Brain microvascular endothelial cell (primary cell): ENCODE results near the gene MCF2.
A peak's percentile ranks its signal among the peaks of the same experiment; 100 is the strongest.

Source experiments
- DNase-seq: peaks from one replicate; pipeline ENCODE4 v3.0.0-alpha.2; 2020
- H3K27ac ChIP-seq: fragments of 250-450 bp; sonication (Bioruptor Pico); 2 replicates; pipeline ENCODE4 v1.5.1; 2020; ENCODE audit warnings: mild to moderate bottlenecking, moderate library complexity
- H3K27me3 ChIP-seq: fragments of 250-450 bp; sonication (Bioruptor Pico); replicated peaks from 2 replicates; pipeline ENCODE4 v1.5.1; 2020; ENCODE audit warnings: mild to moderate bottlenecking
- H3K36me3 ChIP-seq: fragments of 250-450 bp; sonication (Bioruptor Pico); replicated peaks from 2 replicates; pipeline ENCODE4 v1.5.1; 2020; ENCODE audit warnings: mild to moderate bottlenecking
- H3K4me3 ChIP-seq: 2 replicates; pipeline ENCODE4 v1.5.1; 2011; ENCODE audit warnings: low read depth, mild to moderate bottlenecking, control low read depth, low read length, moderate library complexity
- CTCF ChIP-seq: IDR thresholded peaks from 2 replicates; pipeline ENCODE4 v1.5.1; 2011; ENCODE audit warnings: low read depth, mild to moderate bottlenecking, moderate library complexity, low read length, control low read depth, inconsistent platforms; ENCODE audit errors: missing control alignments
- in situ Hi-C: cut with HindIII; loops from 2 replicates; pipeline ENCODE4 v1.10.0; 2017; ENCODE audit warnings: low sequenced_read_pairs, low pct_ligation_motif_present

The MCF2 gene

GRCh38 chrX:139560221-139560620 is 147.7 kb downstream of the MCF2 start:
- in situ Hi-C loops, result no loop called here
- no peaks in the 10 kb centered on the region for H3K36me3 ChIP-seq
- no peaks in the 10 kb centered on the region for H3K27me3 ChIP-seq
- no peak overlapping the region for H3K4me3 ChIP-seq
- TF ChIP-seq CTCF, result no peak
- DNase-seq, result no peak
- no peak overlapping the region for H3K27ac ChIP-seq

GRCh38 chrX:139559383-139560042 is 148.5 kb downstream of the MCF2 start:
- in situ Hi-C loops, result no loop called here
- TF ChIP-seq CTCF, result peak; percentile 51
- Histone ChIP-seq H3K27me3 (no peaks in the 10 kb centered on the region), H3K27ac (no peak overlapping the region), H3K4me3 (no peak overlapping the region), H3K36me3 (no peaks in the 10 kb centered on the region)
- peak; percentile 16 for DNase-seq

- in situ Hi-C loops, result no loop called here
- no peak for TF ChIP-seq CTCF
- no peak for DNase-seq
- no peak overlapping the region for H3K27ac ChIP-seq
- no peak overlapping the region for H3K4me3 ChIP-seq
- no peaks in the 10 kb centered on the region for H3K27me3 ChIP-seq
- H3K36me3 ChIP-seq, result no peaks in the 10 kb centered on the region
These were observed 152.8 kb downstream of the MCF2 start for GRCh38 chrX:139554991-139555675.

GRCh38 chrX:139554376-139554775 is 153.6 kb downstream of the MCF2 start:
- Histone ChIP-seq H3K36me3 (no peaks in the 10 kb centered on the region), H3K27ac (no peak overlapping the region), H3K27me3 (no peaks in the 10 kb centered on the region), H3K4me3 (no peak overlapping the region)
- DNase-seq, result no peak
- TF ChIP-seq CTCF, result no peak
- in situ Hi-C loops, result no loop called here

GRCh38 chrX:139544591-139544990 is 163.4 kb downstream of the MCF2 start:
- DNase-seq, result no peak
- Histone ChIP-seq H3K4me3 (no peak overlapping the region), H3K36me3 (no peaks in the 10 kb centered on the region), H3K27me3 (no peaks in the 10 kb centered on the region), H3K27ac (no peak overlapping the region)
- in situ Hi-C loops, result no loop called here
- no peak for TF ChIP-seq CTCF

- no peak for DNase-seq
- Histone ChIP-seq H3K27me3 (no peaks in the 10 kb centered on the region), H3K27ac (no peak overlapping the region), H3K36me3 (no peaks in the 10 kb centered on the region), H3K4me3 (no peak overlapping the region)
- in situ Hi-C loops, result no loop called here
- no peak for TF ChIP-seq CTCF
These were observed 164.0 kb downstream of the MCF2 start for GRCh38 chrX:139543920-139544319.
